GM12864 (cell line): Measurements from ENCODE around the gene PHTF2.
"Not testable (repeated sequence)": the region's sequence is repeated elsewhere in the genome, so short reads cannot be mapped to it uniquely, and the experiment has no call there.

Experiments
- DNase-seq: peaks from one replicate; pipeline ENCODE4 v3.0.0-alpha.2; 2011; ENCODE audit warnings: low read depth
- H3K4me3 ChIP-seq: 2 replicates; pipeline ENCODE4 v1.5.1; 2011; ENCODE audit warnings: mild to moderate bottlenecking, low read depth, low read length, control low read depth
- CTCF ChIP-seq: IDR thresholded peaks from 2 replicates; pipeline ENCODE4 v1.5.1; 2011; ENCODE audit warnings: low read depth, mild to moderate bottlenecking, moderate library complexity, low read length, control low read depth, inconsistent platforms; ENCODE audit errors: missing control alignments

The PHTF2 gene

GRCh38 chr7:77833136-77833535 is 34.6 kb downstream of the PHTF2 start:
- no peak overlapping the region for H3K4me3 ChIP-seq
- DNase-seq = no peak
- no peak for TF ChIP-seq CTCF

DNA sequence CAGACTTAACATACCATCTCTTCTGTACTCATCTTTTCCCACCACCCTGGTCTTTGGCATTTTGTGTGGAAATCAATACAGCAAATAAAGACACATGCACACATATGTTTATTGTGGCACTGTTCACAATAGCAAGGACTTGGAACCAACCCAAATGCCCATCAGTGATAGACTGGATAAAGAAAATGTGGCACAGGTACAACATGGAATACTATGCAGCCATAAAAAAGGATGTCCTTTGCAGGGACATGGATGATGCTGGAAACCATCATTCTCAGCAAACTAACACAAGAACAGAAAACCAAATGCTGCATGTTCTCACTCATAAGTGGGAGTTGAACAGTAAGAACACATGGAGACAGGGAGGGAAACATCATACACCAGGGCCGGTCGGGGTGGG is 37.9 kb downstream of the PHTF2 start:
- not testable (repeated sequence) for H3K4me3 ChIP-seq, DNase-seq

DNA sequence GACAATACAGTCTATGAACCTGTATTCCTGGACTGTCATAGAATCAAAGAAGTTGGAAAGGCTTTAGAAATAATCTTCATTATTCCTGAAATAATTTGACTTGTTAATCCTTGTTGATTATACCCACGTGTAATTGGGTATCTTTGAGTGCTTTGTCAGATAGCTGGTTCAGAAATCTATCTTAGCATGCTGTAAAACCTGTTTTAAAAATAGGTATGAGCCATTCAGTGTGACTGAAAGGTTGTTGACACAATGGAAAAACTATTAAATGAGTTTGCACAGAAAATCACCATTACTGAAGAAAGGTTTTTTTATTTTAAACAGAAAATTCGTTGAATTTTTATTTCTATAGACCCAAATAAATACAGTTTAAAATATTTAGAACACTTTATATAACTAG is 38.7 kb downstream of the PHTF2 start:
- H3K4me3 ChIP-seq = no peak overlapping the region
- no peak for DNase-seq
- TF ChIP-seq CTCF = no peak

GRCh38 chr7:77837966-77838365 is 39.4 kb downstream of the PHTF2 start:
- no peak overlapping the region for H3K4me3 ChIP-seq
- no peak for TF ChIP-seq CTCF
- no peak for DNase-seq

DNA sequence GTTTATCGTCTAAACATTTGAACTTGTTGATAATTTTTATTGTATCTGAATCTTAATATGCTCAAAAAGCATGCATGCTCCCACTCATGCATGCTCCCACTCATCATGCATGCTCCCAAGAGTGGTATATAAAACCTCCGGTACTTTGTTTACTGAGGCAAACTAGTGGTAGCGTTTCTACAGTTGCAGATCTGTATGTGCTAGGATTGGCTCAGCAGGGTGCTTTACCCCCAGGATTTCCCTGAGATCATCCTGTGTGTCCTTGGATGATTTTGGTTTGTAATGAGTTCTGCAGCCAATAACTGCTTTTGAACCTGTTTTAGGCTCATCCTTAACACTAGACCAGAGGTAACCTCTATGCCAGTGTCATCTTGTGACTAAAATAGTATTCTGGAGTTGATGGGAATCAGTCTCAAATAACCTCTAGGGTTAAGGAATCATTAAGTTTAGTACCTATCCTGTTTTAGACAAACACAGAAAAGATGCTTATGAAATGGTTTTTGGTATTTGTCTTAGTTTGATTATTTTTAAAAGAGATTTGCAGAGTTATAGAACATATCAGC is 40.4 kb downstream of the PHTF2 start:
- DNase-seq = no peak
- no peak for TF ChIP-seq CTCF
- H3K4me3 ChIP-seq = no peak overlapping the region

- TF ChIP-seq CTCF = no peak
- DNase-seq = no peak
- no peak overlapping the region for H3K4me3 ChIP-seq
These were observed 41.3 kb downstream of the PHTF2 start for GRCh38 chr7:77839919-77840318.

DNA sequence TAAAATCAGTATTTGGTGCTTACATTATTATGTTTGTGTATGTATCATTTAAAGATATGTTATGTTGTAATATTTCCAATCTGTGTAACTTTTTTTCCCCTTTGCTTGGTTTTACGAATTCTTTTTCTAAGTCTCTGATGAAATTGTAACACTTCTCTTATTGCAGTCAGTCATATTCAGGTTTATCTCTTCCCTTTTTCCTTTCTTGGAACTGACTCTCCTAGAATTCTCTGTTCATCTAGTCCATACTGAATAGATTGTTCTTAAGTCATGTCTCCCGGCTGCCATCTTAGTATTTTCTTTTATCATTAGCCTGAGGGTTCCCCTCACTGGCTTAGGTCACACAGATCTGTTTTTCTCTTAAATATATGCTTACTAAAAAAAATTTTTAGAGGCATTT is 44.6 kb downstream of the PHTF2 start:
- DNase-seq = no peak
- no peak overlapping the region for H3K4me3 ChIP-seq
- TF ChIP-seq CTCF = no peak
